ENCODE results near the gene C19orf38.

GRCh38 chr19:10836479-10837330 lies 11.5 kb upstream of the C19orf38 start:
- no peak for TF ChIP-seq EZH2 (IDR thresholded peaks at IDR 0.05; ENCODE audit: insufficient read depth, poor library complexity, severe bottlenecking)
- no peak for TF ChIP-seq EZH2phosphoT487 (IDR thresholded peaks at IDR 0.05; ENCODE audit: insufficient read depth, low read depth)
